Activated CD4-positive, alpha-beta T cell treated with anti-CD3 and anti-CD28 coated beads, Interleukin-2, amount 10 ng/mL, durations not matched to agents 7 days and 5 days (primary cell): ENCODE data around the gene BRSK1. TPM values are rescaled to one million over a fixed set of nuclear protein-coding genes. Genes with fewer than 3 reads are reported as not detected.

ENCODE experiments used
- CTCF ChIA-PET: fragments of 350-600 bp; sonication (Branson Sonifier 250); formaldehyde crosslinking; loops from one replicate; lab custom pipeline; 2021; ENCODE audit warnings: antibody characterized with exemption; lab: Charles Lee
- POLR2A ChIA-PET: fragments of 350-600 bp; sonication (Branson Sonifier 250); formaldehyde crosslinking; loops from one replicate; lab custom pipeline; 2021; ENCODE audit warnings: antibody characterized with exemption; lab: Charles Lee
- DNase-seq: peaks from one replicate; pipeline ENCODE4 v3.0.0-alpha.2; 2020
- H3K27ac Mint-ChIP-seq: one replicate; pipeline ENCODE4 v1.8.0; 2021; ENCODE audit warnings: mild to moderate bottlenecking, moderate library complexity, mixed read lengths
- H3K27me3 Mint-ChIP-seq: one replicate; pipeline ENCODE4 v1.8.0; 2021; ENCODE audit warnings: mixed read lengths
- H3K36me3 Mint-ChIP-seq: one replicate; pipeline ENCODE4 v1.8.0; 2021; ENCODE audit warnings: low read depth, mixed read lengths
- H3K4me1 Mint-ChIP-seq: one replicate; pipeline ENCODE4 v1.8.0; 2021; ENCODE audit warnings: mixed read lengths
- H3K4me3 Mint-ChIP-seq: one replicate; pipeline ENCODE4 v1.8.0; 2021; ENCODE audit warnings: mild to moderate bottlenecking, moderate library complexity, mixed read lengths
- H3K9me3 Mint-ChIP-seq: one replicate; pipeline ENCODE4 v1.8.0; 2021; ENCODE audit warnings: mixed read lengths
- total RNA-seq, 2 experiments: library from RNA; stranded (reverse); gene quantifications; one replicate each; pipeline ENCODE4 v1.2.3, GENCODE V29; 2021

Gene BRSK1
- total RNA-seq, 2 experiments from 2014 or later, result 6.8 TPM

DNA sequence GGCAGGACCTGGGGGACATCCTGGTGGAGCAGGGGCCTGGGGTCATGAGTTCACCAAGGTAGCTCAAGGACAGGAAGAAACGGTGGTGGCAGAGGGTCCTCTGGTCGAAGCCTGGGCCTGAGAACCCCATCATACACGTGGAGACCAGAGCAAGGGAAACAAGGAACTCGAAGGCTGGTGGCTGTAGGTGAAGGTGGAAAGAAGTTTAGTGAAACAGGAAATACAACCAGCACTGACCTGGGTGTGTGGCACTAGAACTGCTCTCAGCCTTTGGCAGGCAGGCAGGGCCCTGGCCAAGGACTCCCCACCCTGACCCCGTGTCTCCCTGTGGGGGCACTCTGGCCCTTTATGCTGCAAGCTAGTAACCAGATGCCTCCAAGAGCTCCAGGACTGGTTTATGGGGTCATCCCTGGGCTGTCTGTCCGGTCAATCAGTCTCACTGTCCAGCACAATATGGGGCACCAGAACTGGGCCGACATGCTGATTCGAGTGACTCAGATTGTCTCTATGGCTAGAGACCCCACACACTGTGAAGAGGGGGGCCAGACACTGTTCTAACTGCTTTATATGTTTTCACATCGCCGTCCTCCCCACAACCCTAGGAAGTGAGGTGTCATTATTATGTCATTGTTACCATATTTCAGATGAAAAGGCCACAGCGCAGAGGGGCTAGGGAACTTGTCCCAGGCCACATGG, 67.0 kb downstream of the BRSK1 start:
- ChIA-PET POLR2A (no interaction called here), CTCF (interaction anchor here (0.8 to 1.4 kb wide), 2 partner anchors 12 to 21 kb away, joined by 3 to 4 read pairs; no protein-coding TSS in a partner anchor)
- Mint-ChIP-seq H3K9me3 (no peaks in the 10 kb centered on the region), H3K27me3 (peaks cover 37% of the 10 kb centered on the region), H3K4me3 (no peak overlapping the region), H3K36me3 (no peaks in the 10 kb centered on the region), H3K4me1 (peaks cover 18% of the 10 kb centered on the region), H3K27ac (peak overlapping the region; percentile 68)
- no peak for DNase-seq

DNA sequence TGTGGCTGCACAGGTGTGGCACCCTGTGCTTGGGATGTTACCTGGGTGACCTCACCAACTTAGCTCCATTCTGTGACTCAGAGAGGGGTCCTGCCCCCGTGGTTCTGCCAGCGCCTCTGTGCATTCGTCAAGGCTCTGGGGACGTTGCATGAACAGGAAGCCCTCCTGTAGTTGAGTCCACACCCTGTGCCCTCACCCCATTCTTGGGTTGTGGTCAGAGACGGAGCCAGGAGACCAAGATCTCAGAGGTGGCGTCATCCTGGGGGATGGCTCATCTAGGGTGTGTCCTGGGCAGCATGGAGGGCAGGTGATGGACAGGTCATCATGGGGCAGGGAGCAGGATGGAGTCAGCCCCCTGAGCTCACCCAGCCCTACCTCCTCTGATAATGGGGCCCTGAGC, 68.2 kb downstream of the BRSK1 start:
- Mint-ChIP-seq H3K4me1 (peaks cover 18% of the 10 kb centered on the region), H3K27ac (no peak overlapping the region), H3K9me3 (no peaks in the 10 kb centered on the region), H3K36me3 (no peaks in the 10 kb centered on the region), H3K4me3 (no peak overlapping the region), H3K27me3 (peaks cover 43% of the 10 kb centered on the region)
- CTCF ChIA-PET, result interaction anchor here (1.6 kb wide), 1 partner anchor 192 kb away, joined by 3 read pairs; no protein-coding TSS in a partner anchor
- DNase-seq, result no peak
- POLR2A ChIA-PET, result no interaction called here

DNA sequence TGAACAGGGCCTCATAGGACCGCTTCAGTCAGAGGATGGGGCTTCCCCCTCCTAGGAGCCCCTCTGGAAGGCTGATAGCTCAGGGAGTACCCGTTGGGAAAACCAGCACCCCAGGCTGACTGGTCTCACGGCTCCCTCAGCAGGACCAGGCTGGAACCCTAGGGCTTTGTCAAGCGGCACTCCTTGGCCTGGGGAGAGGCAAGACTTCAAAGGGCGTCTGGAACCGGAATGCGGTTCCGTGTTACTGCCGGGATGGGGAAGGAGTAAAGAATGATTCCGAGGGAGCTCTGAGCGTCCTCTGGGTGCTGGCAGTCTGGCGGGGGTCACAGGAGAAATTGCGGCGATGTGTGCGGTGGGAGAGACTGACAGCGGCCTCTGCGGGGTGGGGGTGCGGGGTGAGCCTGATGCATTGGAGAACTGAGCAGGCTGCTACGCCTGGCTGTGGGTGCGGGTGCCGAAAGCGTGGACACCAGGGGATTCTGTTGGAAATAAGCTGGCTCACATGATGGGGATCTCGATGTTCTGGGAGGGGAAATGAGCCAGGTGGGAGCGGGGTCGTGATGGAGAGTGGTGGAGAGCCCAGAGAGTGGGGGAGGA, 68.8 kb downstream of the BRSK1 start:
- Mint-ChIP-seq H3K27me3 (peaks cover 48% of the 10 kb centered on the region), H3K9me3 (no peaks in the 10 kb centered on the region), H3K4me1 (peaks cover 18% of the 10 kb centered on the region), H3K27ac (no peak overlapping the region), H3K36me3 (no peaks in the 10 kb centered on the region), H3K4me3 (peak overlapping the region; percentile 17)
- ChIA-PET POLR2A (no interaction called here), CTCF (interaction anchor here (1.3 to 1.6 kb wide), 2 partner anchors 124 to 193 kb away, joined by 3 read pairs; partner anchors contain the start of gene ZNF628)
- no peak for DNase-seq

DNA sequence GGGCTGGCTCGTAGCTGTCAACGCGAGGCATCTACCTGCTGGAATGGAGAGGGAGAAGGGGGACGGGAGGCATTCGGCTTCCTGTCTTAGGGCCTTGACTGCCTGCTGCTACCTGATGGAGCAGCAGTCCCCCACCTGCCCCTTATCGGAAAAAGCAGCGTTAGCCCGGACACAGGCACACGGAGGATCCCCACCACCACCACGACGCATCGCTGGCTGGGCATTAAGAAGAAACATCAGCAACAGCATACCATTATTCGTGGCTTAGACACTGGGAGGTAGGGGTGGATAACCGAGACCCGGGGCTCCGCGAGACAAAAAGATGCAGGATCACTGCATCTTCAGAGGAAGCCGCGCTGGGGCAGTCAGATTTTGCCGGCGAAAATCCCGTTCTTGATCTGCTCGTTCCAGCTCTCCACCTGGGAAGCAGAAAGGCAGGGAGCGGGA, 69.6 kb downstream of the BRSK1 start:
- CTCF ChIA-PET, result interaction anchor here (1.0 to 1.6 kb wide), 3 partner anchors 13 to 193 kb away, joined by 3 read pairs; partner anchors contain the start of gene ZNF628
- H3K27me3 Mint-ChIP-seq, result peaks cover 48% of the 10 kb centered on the region
- H3K9me3 Mint-ChIP-seq, result no peaks in the 10 kb centered on the region
- peak overlapping the region; percentile 54 for H3K4me3 Mint-ChIP-seq
- POLR2A ChIA-PET, result no interaction called here
- no peak overlapping the region for H3K27ac Mint-ChIP-seq
- H3K4me1 Mint-ChIP-seq, result peaks cover 18% of the 10 kb centered on the region
- H3K36me3 Mint-ChIP-seq, result no peaks in the 10 kb centered on the region
- no peak for DNase-seq

DNA sequence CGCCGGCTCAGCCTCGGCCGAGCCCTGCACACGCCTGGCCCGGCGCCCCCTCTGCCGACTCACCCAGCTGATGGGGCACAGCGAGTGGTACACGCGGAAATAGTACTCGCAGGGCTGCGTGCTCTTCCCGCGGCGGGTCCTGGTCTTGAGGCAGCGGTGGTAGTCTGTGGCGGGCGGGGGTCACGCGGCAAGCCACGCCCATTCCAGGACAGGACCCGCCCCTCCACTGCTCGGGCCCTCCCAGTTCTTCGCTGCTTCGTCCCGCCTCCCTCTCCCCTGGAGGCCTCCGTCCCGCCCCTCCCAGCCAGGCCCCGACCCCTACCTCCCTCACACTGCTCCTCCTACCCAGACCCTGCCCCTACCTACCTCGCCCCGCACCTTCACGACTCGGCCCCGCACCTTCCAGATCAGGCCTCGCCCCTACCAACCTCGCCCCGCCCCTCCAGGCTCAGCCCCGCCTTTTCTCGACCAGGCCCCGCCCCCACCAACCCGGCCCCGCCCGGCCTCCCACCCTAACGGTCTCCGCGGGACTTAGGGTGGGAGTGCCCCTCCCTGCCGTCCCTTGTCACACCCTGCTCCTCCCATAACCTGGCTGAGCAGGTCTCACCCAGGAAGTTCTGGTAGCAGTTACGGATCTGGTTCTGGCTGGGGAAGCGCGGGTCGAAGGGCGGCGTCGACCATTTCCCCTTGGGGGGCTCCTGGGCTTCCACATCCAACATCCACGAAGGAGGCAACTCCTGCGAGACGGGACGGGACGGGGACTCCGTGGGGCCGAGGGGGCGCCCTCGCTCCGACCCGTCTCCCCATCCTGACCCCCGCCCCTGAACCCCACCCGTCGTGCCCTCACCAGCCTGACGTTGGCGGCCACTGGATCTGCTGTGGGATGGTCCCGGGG, 70.3 kb downstream of the BRSK1 start:
- Mint-ChIP-seq H3K36me3 (no peaks in the 10 kb centered on the region), H3K4me1 (peaks cover 18% of the 10 kb centered on the region), H3K9me3 (no peaks in the 10 kb centered on the region), H3K27me3 (peaks cover 48% of the 10 kb centered on the region), H3K27ac (peak overlapping the region; percentile 14), H3K4me3 (peak overlapping the region; percentile 54)
- ChIA-PET CTCF (interaction anchor here (1.0 to 1.3 kb wide), 2 partner anchors 13 to 122 kb away, joined by 3 read pairs; partner anchors contain the start of gene ZNF628), POLR2A (no interaction called here)
- peak; percentile 48 for DNase-seq

DNA sequence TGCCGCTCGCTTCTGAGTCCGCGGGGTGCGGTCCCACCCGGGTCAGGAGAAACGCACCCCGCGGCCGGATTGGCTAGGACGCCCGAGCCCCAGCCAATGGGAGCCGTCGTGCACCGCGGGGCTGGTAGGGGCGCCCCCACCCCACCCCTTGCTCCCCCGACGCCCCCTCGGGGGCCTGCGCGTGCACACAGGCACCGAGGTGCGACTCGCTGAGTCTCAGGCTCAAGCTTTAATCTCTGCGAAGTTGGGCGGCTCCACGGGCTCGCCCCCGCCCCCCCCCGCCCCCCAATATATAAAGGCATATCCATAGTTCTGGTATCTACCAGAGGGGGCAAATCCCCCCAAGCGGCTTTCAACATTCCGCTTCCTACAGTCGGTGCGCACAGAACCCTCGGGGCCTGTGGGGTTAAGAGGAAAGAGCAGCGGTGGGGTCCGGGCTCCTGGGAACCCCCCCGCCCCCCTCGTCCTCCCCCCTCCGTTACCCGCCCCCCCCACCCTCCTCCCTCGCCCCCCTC, 71.0 kb downstream of the BRSK1 start, which contains the start of gene COX6B2:
Gene COX6B2, minus strand, starts transcription at position 22 of the 515 bp plus-strand sequence. CDS start 198 bp downstream, outside the sequence.
- Mint-ChIP-seq H3K4me3 (peak within 1 kb of the TSS; percentile 54), H3K36me3 (no peaks in the 10 kb centered on the region), H3K4me1 (peaks cover 18% of the 10 kb centered on the region), H3K27ac (peak within 1 kb of the TSS; percentile 14), H3K9me3 (no peaks in the 10 kb centered on the region), H3K27me3 (peaks cover 48% of the 10 kb centered on the region)
- ChIA-PET POLR2A (no interaction called here), CTCF (interaction anchor here (1.1 kb wide), 1 partner anchor 194 kb away, joined by 6 read pairs; no protein-coding TSS in a partner anchor)
- DNase-seq, result no peak

DNA sequence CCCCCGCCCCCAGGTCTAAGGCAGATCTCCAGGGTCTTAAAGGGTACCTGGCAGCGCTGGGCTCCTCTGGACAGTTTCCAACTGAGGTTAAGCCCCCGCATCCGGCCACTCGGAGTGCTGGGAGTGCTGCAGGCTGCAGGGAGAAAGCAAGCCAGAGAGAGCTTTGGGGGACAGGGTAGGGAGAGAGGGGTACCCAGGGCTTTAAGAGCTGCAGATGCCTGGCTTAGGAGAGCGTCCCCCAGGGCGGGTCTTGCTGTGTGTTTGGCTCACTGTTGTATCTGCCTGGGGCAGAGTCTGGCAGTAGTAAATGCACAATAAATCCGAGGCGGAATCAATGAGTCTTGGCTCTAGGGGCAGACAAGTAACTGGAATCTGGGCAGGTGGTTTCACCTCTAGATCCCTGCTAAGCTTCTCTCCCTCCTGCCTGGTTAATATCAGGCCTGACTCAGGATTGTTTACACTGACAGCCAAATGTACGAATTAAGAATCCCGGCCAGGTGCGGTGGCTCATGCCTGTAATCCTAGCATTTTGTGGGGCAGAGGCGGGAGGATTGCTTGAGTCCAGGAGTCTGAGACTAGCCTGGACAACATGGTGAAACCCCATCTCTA, 71.5 kb downstream of the BRSK1 start:
- H3K27ac Mint-ChIP-seq, result no peak overlapping the region
- POLR2A ChIA-PET, result no interaction called here
- H3K36me3 Mint-ChIP-seq, result no peaks in the 10 kb centered on the region

DNA sequence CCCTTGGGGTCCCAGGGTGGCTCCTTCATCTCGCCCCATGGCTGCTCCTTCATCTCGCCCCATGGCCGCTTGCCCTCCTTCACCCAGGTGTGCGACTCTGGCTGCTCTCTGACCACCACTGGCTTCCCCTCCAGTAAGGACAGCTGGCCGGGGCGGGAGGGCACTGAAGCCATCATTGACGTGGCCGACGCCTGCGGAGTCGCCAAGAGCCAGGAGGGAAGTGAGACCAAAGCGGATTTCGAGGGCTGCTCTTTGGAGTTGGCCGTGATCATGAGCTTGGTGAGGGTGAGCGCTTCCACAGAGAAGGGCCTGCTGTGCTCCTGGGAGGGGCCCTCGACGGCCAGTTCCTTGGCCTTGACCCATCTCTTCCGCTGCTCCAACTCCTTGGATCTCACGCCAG, 74.7 kb downstream of the BRSK1 start:
- no peak overlapping the region for H3K27ac Mint-ChIP-seq
- H3K9me3 Mint-ChIP-seq, result no peaks in the 10 kb centered on the region
- no peak overlapping the region for H3K4me3 Mint-ChIP-seq
- H3K36me3 Mint-ChIP-seq, result no peaks in the 10 kb centered on the region
- CTCF ChIA-PET, result interaction anchor here (0.6 kb wide), 2 partner anchors 52 to 1210 kb away, joined by 3 read pairs; no protein-coding TSS in a partner anchor
- H3K27me3 Mint-ChIP-seq, result peaks cover 25% of the 10 kb centered on the region
- POLR2A ChIA-PET, result no interaction called here
- DNase-seq, result no peak
- H3K4me1 Mint-ChIP-seq, result peaks cover 3% of the 10 kb centered on the region

More for the DNA sequence above, 71.5 kb downstream of the BRSK1 start:
- H3K4me3 Mint-ChIP-seq, result peak overlapping the region; percentile 16
- H3K9me3 Mint-ChIP-seq, result no peaks in the 10 kb centered on the region
- H3K27me3 Mint-ChIP-seq, result peaks cover 48% of the 10 kb centered on the region
- H3K4me1 Mint-ChIP-seq, result peaks cover 18% of the 10 kb centered on the region
- CTCF ChIA-PET, result interaction anchor here (1.1 to 1.2 kb wide), 2 partner anchors 28 to 195 kb away, joined by 3 to 6 read pairs; no protein-coding TSS in a partner anchor
- DNase-seq, result no peak

DNA sequence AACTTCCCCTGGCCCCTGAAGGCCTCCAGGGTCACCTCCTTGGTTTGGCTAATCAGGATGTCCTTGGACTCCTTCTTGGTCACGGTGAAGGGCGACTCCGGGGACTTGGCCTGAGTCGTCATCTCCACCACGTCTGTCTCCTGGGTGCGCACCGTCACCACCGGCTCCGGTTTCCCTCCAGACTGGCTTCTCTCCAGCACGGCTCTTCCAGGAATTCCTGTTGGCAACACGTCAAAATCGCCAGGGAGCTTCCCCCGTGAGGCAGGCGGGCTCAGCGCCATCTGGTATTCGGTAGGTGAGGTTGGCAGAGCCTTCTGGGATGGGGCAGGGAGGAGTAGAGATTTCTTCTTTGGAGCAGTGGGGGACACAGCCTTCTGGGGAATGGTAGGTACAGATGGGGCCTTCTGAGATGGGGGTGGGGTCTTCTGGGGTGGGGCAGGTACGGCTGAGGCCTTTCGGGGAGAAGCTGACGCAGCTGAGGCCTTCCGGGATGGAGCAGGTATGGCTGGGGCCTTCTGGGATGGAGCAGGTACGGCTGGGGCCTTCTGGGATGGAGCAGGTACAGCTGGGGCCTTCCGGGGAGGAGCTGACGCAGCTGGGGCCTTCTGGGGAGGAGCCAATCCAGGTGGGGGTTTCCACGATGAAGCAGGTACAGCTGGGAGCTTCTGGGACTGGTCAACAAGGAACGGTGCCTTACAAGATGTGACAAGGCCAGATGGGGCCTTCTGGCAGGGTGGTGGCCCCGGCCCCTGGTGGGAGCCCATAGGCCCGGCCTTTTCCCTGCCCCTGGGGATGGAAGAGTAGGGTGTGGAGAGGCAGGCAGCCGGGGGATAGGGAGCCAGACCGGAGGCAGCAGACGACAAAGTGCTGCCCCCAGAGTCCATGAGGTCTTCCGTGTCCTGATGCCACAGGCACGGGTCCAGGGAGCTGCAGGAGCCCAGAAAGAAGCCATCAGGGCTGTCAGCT, 75.4 kb downstream of the BRSK1 start:
- no peak overlapping the region for H3K27ac Mint-ChIP-seq
- no peaks in the 10 kb centered on the region for H3K36me3 Mint-ChIP-seq
- peaks cover 19% of the 10 kb centered on the region for H3K27me3 Mint-ChIP-seq
- DNase-seq, result no peak
- H3K9me3 Mint-ChIP-seq, result no peaks in the 10 kb centered on the region
- CTCF ChIA-PET, result interaction anchor here (1.4 kb wide), 1 partner anchor 24 kb away, joined by 4 read pairs; the partner anchor contains the start of gene TMEM238
- POLR2A ChIA-PET, result no interaction called here
- no peak overlapping the region for H3K4me3 Mint-ChIP-seq
- no peaks in the 10 kb centered on the region for H3K4me1 Mint-ChIP-seq

DNA sequence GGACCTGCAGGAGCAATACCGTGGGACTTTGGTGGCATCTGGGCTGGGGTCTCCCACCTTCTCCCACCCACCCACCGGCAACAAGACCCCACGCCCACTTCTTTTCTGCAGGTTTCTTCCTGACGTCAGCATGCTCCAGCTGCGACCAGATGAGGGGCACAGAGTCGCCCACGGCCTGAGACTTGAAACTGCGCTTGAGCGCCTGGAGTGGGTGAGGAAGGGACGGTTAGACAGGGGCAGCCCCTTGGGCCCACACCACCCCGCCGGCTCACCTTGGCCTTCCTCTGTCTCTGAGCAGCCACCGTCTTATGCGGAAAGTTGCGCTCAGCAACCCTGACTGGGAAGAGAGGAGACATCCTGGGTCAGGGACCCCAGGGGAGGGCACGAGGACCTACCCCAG, 77.1 kb downstream of the BRSK1 start:
- Mint-ChIP-seq H3K36me3 (no peaks in the 10 kb centered on the region), H3K4me3 (no peak overlapping the region), H3K9me3 (no peaks in the 10 kb centered on the region), H3K4me1 (no peaks in the 10 kb centered on the region), H3K27me3 (peaks cover 10% of the 10 kb centered on the region), H3K27ac (no peak overlapping the region)
- DNase-seq, result no peak
- ChIA-PET POLR2A (no interaction called here), CTCF (interaction anchor here (0.7 to 1.0 kb wide), 2 partner anchors 22 to 60 kb away, joined by 3 read pairs; no protein-coding TSS in a partner anchor)
